ENCODE data around the gene KLF2.
A peak's percentile ranks its signal among the peaks of the same experiment; 100 is the strongest.
"Not testable (repeated sequence)": the region's sequence is repeated elsewhere in the genome, so short reads cannot be mapped to it uniquely, and the experiment has no call there.

KLF2 gene

GRCh38 chr19:16336571-16336970, 11.9 kb downstream of the KLF2 start:
- no peak for DNase-seq (ENCODE audit: low read depth in 2 of 2)

- DNase-seq (ENCODE audit: low read depth in 2 of 2), result no peak
These were observed 13.3 kb downstream of the KLF2 start for GRCh38 chr19:16337809-16338469.

DNA sequence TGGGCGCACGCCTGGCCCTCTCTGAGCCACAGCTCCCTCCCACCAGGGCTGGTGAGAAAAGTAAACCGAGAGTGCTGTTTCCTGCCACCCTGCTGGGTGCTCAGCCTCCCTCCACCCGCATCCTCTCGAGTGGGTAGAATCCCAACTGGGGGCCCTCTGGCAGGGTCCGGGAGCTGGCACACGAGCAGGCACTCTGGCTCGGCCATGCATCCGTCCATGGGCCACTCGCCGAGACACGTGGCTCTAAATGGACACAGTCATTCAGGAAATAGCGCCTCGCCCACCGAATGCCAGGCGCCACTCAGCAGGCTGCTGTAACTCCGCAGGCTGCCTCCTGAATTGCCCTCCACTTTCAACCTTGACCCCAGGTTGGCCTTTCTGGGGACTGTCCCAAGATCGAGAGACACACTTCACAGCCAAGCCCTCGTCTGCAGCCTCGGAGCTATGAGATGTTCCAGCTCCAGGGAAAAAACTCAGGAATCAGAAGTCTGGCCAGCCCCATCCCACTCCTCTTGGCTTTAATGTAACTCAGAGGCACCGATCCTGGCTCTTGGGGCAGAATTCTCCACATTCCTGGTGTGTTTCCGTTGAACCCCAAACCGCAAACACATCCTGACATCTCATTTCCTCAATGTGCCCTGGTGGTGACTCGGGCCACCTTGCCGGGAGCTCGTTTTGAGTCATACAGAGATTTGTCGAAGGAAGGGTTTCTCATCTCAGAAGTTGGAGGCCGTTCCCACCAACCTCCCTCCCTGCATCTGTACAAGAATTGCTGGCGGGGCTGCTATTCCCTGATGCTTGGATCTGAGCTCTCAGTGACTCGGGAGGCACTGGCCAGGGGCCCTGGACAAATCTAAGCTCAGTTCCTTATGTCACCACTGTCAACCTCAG, 14.1 kb downstream of the KLF2 start:
- peak in 1 of 2 donors; percentile 46 for DNase-seq (ENCODE audit: low read depth in 2 of 2)

DNA sequence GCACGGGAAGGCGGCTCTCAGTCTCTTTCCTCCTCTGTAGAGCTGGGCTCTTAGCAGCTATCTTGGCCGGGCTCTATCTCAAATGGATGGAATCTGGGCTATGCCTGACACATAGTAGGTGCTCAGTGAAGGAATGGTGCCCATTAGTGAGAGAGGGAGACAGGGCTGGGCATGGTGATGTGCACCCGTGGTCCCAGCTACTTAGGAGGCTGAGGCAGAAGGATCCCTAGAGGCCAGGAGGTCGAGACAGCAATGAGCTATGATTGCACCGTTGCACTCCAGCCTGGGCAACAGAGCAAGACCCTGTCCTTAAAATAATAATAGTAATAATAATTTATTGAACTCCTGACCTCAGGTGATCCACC, 14.7 kb downstream of the KLF2 start:
- DNase-seq (ENCODE audit: low read depth in 2 of 2), result no peak

DNA sequence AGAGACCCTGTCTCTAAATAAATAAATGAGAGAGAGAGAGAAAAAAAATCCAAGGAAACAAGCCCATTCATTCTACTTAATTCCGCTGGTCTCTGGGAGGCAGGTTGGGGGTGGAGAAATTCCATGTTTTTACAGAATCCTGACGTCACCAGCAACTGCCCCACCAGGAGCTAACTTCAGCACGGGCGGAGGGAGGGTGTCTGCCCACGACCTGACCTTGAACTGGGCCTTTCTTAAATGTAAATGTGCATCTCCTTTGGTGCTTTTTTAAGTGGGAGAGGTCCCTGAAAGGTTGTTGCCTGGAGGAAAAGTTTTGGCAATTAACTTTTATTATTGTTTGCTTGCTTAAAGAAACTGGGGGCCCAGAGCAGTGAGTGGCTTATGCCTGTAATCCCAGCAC, 15.5 kb downstream of the KLF2 start:
- DNase-seq (ENCODE audit: low read depth in 2 of 2), result no peak

DNA sequence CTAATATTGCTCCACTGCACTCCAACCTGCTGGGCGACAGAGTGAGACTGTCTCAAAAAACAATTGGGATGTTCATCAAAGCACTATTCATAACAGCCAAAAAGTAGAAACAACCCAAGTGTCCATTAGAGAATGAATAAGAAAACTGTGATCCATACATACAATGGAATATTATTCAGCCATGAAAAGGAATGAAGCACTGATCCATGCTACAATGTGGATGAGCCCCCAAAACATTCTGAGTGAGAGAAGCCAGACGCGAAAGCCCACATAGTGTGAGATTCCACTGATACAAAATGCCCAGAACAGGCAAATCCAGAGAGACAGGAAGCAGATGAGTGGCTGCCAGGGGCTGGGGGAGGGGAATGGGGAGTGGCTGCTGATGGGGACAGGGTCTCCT, 16.0 kb downstream of the KLF2 start:
- no peak for DNase-seq (ENCODE audit: low read depth in 2 of 2)

GRCh38 chr19:16342002-16342715, 17.5 kb downstream of the KLF2 start:
- peak in 1 of 2 donors; percentile 58 for DNase-seq (ENCODE audit: low read depth in 2 of 2)

DNA sequence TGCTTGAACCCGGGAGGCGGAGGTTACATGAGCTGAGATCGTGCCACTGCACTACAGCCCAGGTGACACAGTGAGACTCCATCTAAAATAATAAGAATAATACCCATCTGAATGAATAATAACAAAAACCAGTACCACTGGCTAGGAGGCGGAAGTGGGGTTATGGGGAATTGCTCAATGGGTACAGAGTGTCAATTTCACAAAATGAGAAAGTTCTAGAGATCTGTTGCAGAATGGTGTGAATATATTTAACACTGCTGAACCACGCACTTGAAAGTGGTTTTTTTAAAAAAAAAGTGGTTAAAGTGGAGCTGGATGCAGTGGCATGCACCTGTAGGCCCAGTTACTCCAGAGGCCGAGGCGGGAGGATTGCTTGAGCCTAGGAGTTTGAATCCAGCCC, 18.5 kb downstream of the KLF2 start:
- DNase-seq (ENCODE audit: low read depth in 2 of 2), result no peak

DNA sequence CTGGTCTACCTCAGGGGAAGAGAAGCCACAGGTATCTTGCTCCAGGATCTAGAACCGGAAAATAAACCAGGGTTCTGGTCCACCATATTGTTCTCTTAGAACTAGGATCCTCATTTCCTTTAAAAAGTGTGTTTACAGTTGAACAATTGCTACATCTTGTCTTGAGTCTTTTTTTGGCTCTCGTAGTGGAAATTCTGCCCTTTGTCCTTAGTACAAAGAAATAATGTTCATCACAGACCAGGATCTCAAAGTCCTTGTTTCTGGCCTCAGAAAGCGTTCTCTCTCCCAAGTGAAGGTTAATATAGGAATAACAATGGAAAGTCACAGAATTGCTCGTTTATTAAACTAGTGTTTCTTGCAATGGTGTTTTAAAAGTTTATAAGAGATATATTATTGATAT, 20.8 kb downstream of the KLF2 start:
- DNase-seq (ENCODE audit: low read depth in 2 of 2), result no peak

GRCh38 chr19:16347099-16347498, 22.5 kb downstream of the KLF2 start:
- not testable (repeated sequence) for DNase-seq (ENCODE audit: low read depth in 2 of 2)

- DNase-seq (ENCODE audit: low read depth in 2 of 2), result no peak
These were observed 23.1 kb downstream of the KLF2 start for GRCh38 chr19:16347706-16348105.

- DNase-seq (ENCODE audit: low read depth in 2 of 2), result no peak
These were observed 25.0 kb downstream of the KLF2 start for GRCh38 chr19:16349551-16350152.

- DNase-seq (ENCODE audit: low read depth in 2 of 2), result no peak
These were observed 26.6 kb downstream of the KLF2 start for GRCh38 chr19:16351133-16351809.

DNA sequence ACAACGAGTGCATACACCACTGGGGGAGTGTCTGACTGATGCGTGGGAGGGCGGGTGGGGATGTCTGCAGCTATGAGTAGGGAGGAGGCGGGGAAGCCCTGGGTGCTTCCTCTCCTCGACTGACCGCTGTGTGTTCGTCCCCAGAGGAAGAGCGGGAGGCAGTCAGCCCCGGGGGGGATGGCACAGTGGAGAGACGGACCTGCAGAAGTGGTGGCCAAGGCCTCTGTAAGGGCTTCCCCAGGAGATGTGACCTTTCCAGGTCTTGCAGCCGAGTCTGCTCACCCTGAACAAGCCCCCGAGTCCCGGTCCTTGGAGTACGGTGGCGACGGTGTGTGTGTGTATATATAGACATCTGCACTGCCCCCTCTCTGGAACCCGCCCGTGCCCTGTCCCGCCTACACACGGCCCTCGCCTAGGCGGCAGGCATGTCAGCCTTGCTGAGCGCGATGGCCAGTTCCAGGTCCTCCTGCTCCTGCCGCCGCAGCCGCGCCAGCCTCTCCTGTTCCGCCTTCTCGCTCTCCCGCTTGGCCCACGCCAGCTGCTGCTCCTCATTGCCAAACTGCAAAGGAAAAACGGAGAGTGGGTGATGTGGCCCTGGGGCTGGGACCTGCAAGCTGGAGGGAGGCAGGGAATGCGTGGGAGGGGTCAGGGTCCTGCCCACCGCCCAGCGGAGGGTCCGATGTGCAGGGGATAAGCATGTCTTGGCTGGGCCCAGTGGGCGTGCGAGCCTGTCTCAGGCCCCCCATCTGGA, 30.8 kb downstream of the KLF2 start:
- no peak for DNase-seq (ENCODE audit: low read depth in 2 of 2)

- DNase-seq (ENCODE audit: low read depth in 2 of 2), result no peak
These were observed 33.8 kb downstream of the KLF2 start for GRCh38 chr19:16358456-16358855.

GRCh38 chr19:16359074-16359473, 34.4 kb downstream of the KLF2 start:
- no peak for DNase-seq (ENCODE audit: low read depth in 2 of 2)

DNA sequence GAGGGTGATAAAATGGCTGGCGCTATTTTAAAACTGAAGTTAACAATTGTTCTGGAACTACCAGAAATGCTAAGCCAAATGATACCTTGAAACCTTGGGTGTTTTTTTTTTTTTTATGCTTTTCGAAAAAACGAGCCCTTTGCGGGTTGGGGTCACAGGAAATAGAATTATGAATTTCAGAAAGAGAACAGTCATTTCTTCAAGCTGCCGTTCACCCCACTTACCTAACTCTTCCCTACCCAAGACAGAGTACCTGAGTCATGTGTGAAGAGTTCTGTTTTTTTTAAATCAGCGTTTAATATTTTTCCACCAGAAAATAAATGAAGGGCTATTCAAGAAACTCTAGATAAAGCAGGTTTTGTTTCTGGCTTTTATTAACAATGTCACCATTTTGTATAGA, 35.3 kb downstream of the KLF2 start:
- no peak for DNase-seq (ENCODE audit: low read depth in 2 of 2)

DNA sequence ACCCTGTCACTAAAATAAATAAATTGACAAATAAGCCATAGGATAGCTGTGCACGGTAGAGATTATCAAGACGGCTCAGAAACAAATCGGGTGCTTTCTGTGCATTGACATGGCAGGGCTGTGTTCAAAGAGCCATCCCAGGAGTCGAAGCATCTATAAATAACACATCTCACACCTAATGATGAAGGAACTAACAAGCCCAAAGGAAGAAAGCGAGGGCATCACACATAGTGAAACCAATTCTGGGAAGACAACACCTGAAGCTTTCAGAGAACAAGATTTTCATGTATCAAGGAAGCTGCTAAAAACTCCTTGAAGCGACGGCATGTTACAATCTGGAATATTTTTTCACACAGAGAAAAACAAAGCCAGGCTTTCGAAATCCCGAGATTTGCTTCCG, 36.1 kb downstream of the KLF2 start:
- no peak for DNase-seq (ENCODE audit: low read depth in 2 of 2)

GRCh38 chr19:16361254-16361653, 36.6 kb downstream of the KLF2 start:
- DNase-seq (ENCODE audit: low read depth in 2 of 2), result no peak

GRCh38 chr19:16361926-16362325, 37.3 kb downstream of the KLF2 start:
- no peak for DNase-seq (ENCODE audit: low read depth in 2 of 2)
